ENCODE results near the gene DNMT1.
"Not testable (repeated sequence)": the region's sequence is repeated elsewhere in the genome, so short reads cannot be mapped to it uniquely, and the experiment has no call there.

DNMT1 gene

DNA sequence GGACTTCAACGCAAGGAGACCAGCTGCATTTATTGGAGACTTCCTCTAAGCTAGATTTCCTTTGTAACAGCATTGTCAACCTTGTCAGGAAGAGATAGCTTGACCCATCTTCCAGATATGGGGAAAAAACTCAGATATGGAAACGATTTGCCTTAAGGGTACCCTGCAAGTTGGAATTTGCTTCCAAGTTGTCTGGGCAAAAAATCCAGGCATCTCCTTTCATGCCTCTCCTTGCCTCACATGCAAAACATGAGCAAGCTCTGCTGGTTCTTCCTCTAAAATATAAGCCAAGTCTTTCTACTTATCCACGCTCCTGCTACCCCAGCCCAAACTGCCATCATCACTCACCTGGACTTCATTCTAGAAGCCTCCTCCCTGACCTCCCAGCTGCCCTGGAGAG is 6.4 kb upstream of the DNMT1 start:
- Mint-ChIP-seq H3K4me3 (no peak overlapping the region), H3K27me3 (no peaks in the 10 kb centered on the region), H3K9me3 (no peaks in the 10 kb centered on the region), H3K36me3 (no peaks in the 10 kb centered on the region), H3K27ac (no peak overlapping the region), H3K4me1 (peaks cover 14% of the 10 kb centered on the region)

DNA sequence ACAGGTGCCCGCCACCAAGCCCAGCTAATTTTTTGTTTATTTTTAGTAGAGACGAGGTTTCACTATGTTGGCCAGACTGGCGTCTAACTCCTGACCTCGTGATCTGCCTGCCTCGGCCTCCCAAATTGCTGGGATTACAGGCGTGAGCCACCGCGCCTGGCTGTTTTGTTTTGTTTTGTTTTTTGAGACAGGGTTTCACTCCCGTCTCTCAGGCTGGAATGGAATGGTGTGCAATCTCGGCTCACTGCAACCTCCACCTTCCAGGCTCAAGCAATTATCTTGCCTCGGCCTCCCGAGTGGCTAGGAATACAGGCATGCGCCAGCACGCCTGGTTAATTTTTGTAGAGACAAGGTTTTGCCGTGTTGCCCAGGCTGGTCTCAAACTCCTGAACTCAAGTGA is 5.3 kb upstream of the DNMT1 start:
- not testable (repeated sequence) for H3K36me3 Mint-ChIP-seq, H3K27ac Mint-ChIP-seq, H3K4me3 Mint-ChIP-seq, H3K27me3 Mint-ChIP-seq, H3K9me3 Mint-ChIP-seq
- H3K4me1 Mint-ChIP-seq: peaks cover 17% of the 10 kb centered on the region

DNA sequence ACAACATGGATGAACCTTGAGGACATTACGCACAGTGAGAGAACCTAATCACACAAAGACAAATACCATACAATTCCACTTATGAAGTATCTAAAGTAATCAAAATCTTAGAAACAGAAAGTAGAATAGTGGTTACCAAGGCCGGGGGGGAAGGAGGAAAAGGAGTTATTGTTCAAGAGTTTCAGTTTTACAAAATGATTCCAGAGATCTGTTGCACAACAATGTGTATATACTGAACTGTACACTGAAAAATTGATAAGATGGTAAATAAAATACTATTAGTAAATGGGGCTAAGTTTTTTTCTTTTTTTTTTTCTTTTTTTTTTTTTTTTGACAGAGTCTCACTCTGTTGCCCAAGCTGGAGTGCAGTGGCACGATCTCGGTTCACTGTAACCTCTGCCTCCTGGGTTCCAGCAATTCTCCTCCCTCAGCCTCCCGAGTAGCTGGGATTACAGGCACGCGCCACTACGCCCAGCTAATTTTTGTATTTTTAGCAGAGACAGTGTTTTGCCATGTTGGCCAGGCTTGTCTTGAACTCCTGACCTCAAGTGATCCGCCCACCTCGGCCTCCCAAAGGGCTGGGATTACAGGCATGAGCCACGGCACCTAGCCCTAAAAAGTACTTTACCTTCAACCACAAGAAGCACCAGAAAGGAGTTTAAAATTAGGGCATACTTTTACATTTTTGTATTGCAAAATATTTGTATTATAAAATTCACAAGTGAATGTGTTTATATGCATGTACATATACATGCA is 4.3 kb upstream of the DNMT1 start:
- Mint-ChIP-seq H3K27ac (peak overlapping the region; percentile 19), H3K4me1 (peaks cover 17% of the 10 kb centered on the region), H3K4me3 (peak overlapping the region; percentile 28)
- not testable (repeated sequence) for H3K36me3 Mint-ChIP-seq, H3K9me3 Mint-ChIP-seq, H3K27me3 Mint-ChIP-seq

DNA sequence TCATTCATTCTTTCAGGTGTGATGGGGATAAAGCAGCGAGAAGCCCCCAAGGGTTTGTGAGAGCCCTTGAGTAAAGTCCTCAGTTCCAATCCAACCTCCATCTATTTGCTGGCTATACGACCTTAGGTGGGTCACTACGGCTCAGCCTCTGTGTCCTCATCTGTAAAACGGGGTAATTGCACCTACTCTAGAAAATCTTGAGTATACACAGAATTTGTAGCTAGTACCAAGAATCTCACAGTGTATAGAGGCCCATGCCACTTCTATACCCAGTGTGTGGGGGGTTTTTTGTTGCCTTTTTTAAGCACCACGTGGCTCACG is 406 bp upstream of the DNMT1 start:
- Mint-ChIP-seq H3K4me1 (peaks cover 34% of the 10 kb centered on the region), H3K9me3 (no peaks in the 10 kb centered on the region), H3K27ac (peak overlapping the region; percentile 90), H3K4me3 (peak overlapping the region; percentile 98), H3K36me3 (peaks cover 7% of the 10 kb centered on the region), H3K27me3 (no peaks in the 10 kb centered on the region)

DNA sequence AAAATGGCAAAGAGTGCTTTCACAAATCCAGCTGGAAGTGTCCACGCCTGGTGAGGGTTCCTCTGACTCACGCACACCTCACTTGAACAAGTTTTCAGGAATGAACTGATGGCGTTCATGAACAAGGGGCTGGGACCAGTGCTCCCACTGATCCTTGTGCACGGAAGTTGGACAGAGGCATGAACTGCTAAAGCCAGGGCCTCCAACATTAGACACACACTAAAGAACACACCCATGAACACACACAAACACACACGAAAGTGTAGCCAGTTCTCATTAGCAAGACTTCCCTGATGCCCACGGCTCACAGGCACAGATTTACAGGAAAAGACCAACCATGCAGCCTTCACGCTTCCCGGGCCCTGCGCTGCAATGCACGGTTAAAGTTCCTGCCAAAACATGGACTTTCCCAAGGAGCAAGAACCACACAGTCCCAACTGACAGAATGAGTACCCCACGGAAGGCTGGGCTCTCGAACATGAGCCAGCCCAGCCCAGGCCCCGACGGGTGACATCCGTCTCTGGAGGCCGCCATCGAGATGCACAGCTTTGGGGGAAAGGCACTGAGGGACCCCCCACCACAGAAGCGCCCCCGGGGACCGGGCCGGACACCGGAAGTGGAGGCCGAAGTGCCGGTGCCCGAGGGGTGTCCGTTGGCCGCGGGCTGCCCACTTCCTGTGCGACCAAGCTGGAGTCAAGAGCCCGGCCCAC is 808 bp downstream of the DNMT1 start:
- H3K9me3 Mint-ChIP-seq: no peaks in the 10 kb centered on the region
- no peaks in the 10 kb centered on the region for H3K27me3 Mint-ChIP-seq
- H3K4me1 Mint-ChIP-seq: peaks cover 38% of the 10 kb centered on the region
- H3K4me3 Mint-ChIP-seq: peak overlapping the region; percentile 98
- H3K36me3 Mint-ChIP-seq: peaks cover 13% of the 10 kb centered on the region
- H3K27ac Mint-ChIP-seq: peak overlapping the region; percentile 96

DNA sequence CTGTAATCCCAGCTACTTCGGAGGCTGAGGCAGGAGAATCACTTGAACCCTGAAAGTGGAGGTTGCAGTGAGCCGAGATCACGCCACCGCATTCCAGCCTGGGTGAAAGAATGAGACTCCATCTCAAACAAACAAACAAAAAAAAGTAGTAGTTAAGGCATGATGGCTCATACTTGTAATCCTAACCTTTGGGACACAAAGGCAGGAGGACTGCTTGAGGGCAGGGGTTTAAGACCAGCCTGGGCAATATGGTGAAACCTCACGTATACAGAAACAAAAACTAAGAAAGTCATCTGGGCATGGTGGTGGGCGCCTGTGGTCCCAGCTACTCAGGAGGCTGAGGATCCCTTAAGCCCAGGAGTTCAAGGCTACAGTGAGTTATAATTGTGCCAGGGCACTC is 1.8 kb downstream of the DNMT1 start:
- Mint-ChIP-seq H3K9me3 (no peaks in the 10 kb centered on the region), H3K4me3 (peak overlapping the region; percentile 98), H3K27ac (no peak overlapping the region), H3K36me3 (peaks cover 13% of the 10 kb centered on the region), H3K27me3 (no peaks in the 10 kb centered on the region), H3K4me1 (peaks cover 40% of the 10 kb centered on the region)

DNA sequence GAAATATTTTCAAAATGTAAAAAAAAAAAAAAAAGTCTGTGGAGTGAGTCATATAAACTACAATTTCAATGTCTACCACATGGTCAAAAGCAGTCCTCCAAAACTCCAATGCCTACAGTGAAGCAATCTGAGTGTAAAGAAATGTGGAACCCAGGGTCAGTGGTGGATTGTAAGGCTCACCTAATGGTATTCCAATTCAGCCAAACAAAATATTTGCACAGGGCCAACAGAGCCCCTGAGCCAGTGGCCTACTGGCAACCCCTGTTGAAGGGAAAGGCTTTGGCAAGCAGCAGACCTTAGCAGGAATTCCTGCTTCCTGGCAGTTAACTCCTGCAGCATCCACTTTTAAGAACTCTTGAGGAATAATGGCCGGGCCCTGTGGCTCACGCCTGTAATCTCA is 3.4 kb downstream of the DNMT1 start:
- Mint-ChIP-seq H3K27ac (no peak overlapping the region), H3K9me3 (no peaks in the 10 kb centered on the region), H3K36me3 (peaks cover 13% of the 10 kb centered on the region), H3K4me3 (peak overlapping the region; percentile 19), H3K4me1 (peaks cover 48% of the 10 kb centered on the region), H3K27me3 (no peaks in the 10 kb centered on the region)

DNA sequence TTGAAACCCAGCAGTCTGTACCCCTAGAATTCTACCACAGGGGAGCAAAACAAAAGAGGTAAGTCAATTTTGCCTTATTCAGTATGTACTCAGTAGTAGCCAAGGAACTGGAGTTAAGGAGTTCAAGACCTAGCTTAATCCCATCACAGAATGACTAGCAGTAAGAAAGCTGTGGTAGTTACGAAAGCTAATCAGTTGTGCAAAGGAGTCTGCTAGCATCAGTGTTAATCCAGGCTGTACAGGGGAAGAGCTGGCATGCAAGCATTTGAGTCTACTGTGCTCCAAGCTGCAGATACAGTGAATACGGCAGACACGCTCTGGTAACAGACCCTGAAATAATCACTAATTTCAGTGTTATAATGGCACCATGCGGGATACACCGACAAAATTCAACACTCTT is 4.7 kb downstream of the DNMT1 start:
- Mint-ChIP-seq H3K27me3 (no peaks in the 10 kb centered on the region), H3K27ac (no peak overlapping the region), H3K36me3 (peaks cover 13% of the 10 kb centered on the region), H3K9me3 (no peaks in the 10 kb centered on the region), H3K4me1 (peaks cover 49% of the 10 kb centered on the region), H3K4me3 (no peak overlapping the region)

DNA sequence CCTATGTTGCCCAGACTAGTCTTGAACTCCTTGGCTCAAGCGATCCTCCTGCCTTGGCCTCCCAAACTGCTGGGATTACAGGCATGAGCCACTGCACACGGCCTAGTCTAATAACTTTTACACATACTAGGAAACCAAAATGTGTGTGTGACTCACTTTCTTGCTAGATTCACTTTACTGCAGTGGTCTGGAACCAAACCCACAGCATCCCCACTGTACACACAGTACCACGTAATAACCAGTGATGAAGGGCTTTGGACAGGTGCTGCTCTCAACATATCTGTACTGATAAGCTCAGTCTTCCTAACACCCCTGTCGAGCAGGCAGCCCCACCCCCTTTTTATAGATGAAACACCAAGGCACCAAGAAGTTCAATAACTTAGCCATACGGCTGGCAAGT is 5.1 kb downstream of the DNMT1 start:
- peaks cover 13% of the 10 kb centered on the region for H3K36me3 Mint-ChIP-seq

DNA sequence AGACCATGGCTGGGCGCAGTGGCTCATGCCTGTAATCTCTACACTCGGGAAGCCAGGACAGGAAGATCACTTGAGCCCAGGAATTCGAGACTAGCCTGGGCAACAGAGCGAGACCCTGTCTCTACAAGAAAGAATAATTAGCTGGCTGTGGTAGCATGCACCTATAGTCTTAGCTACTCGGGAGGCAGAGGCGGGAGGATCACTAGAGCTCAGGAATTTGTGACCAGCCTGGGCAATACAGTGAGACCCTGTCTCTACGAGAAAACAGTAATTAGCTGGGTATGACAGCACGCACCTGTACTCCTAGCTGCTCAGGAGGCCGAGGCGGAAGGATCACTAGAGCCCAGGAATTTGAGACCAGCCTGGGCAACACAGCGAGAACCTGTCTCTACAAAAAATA is 7.4 kb downstream of the DNMT1 start:
- no peaks in the 10 kb centered on the region for H3K27me3 Mint-ChIP-seq
- H3K4me1 Mint-ChIP-seq: peaks cover 44% of the 10 kb centered on the region
- H3K27ac Mint-ChIP-seq: no peak overlapping the region
- no peak overlapping the region for H3K4me3 Mint-ChIP-seq
- H3K9me3 Mint-ChIP-seq: no peaks in the 10 kb centered on the region
- peaks cover 6% of the 10 kb centered on the region for H3K36me3 Mint-ChIP-seq

More for the DNA sequence above, 5.1 kb downstream of the DNMT1 start:
- no peaks in the 10 kb centered on the region for H3K9me3 Mint-ChIP-seq
- peak overlapping the region; percentile 79 for H3K27ac Mint-ChIP-seq
- no peak overlapping the region for H3K4me3 Mint-ChIP-seq
- H3K4me1 Mint-ChIP-seq: peaks cover 49% of the 10 kb centered on the region
- H3K27me3 Mint-ChIP-seq: no peaks in the 10 kb centered on the region

DNA sequence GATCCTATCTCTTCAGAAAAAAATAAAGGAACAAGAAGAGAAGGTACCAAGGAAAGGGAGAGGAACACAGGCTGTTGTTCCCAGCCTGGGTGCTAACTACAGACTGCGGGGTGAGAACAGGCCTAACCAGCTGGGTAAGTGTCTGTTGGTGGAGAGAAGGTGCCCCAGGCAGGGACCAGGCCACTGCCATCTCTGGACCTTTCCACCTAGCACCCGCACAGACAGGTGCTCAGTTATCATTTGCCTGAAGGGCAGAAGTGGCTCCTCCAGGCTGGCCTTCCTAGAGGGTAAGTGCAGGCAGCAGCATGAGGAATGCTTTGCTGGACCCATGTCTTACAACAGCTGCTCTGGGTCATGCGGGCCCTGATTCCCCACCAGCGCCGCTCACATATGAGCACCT is 10.1 kb downstream of the DNMT1 start:
- Mint-ChIP-seq H3K9me3 (no peaks in the 10 kb centered on the region), H3K27ac (no peak overlapping the region), H3K27me3 (no peaks in the 10 kb centered on the region), H3K36me3 (peaks cover 5% of the 10 kb centered on the region), H3K4me3 (no peak overlapping the region), H3K4me1 (peaks cover 35% of the 10 kb centered on the region)

DNA sequence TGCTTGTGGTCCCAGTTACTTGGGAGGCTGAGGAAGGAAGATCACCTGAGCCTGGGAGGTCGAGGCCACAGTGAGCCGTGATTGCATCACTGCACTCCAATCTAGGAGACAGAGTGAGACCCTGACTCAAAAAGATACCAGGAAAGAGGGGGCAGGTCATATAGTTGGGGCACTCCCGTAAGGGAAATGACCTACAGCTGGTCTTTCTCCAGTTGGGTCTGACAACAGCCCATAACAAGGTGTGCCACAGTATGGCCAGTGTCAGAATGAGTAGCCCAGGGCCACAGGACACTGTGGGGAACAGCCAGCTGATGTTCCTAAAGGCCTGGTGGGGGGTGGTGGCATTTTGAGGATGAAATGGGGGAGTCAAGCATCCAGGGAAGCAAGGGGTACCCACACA is 10.8 kb downstream of the DNMT1 start:
- Mint-ChIP-seq H3K9me3 (no peaks in the 10 kb centered on the region), H3K4me1 (peaks cover 33% of the 10 kb centered on the region), H3K4me3 (no peak overlapping the region), H3K27ac (peak overlapping the region; percentile 46), H3K36me3 (peaks cover 3% of the 10 kb centered on the region), H3K27me3 (no peaks in the 10 kb centered on the region)

DNA sequence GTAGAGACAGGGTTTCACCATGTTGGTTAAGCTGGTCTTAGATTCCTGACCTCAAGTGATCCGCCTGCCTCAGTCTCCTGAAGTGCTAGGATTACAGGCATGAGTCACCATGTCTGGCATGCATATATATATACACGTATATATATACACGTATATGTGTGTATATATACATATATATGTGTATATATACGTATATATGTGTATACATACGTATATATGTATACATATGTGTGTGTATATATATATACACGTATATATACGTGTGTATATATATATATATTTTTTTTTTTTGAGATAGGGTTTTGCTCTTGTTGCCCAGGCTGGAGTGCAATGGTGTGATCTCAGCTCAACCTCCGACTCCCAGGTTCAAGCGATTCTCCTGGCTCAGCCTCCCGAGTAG is 11.9 kb downstream of the DNMT1 start:
- H3K9me3 Mint-ChIP-seq: no peaks in the 10 kb centered on the region
- H3K27ac Mint-ChIP-seq: no peak overlapping the region
- H3K4me3 Mint-ChIP-seq: no peak overlapping the region
- peaks cover 26% of the 10 kb centered on the region for H3K4me1 Mint-ChIP-seq
- H3K36me3 Mint-ChIP-seq: peaks cover 3% of the 10 kb centered on the region
- no peaks in the 10 kb centered on the region for H3K27me3 Mint-ChIP-seq

DNA sequence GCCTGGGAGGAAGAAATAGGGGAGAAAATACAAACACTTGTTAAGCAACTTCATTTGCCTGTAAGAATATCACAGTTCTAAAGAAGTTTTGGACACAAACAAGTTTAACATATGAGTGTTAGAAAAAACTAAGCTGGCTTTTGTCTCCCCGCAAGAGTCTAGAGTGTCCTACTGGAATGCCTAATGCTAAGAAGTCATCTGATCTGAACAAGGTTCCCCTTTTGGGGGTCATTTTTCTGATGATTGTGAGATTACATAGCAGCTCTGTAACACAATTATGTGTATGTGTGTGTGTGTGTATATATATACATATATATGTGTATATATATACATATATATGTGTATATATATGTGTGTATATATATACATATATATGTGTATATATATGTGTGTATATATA is 12.7 kb downstream of the DNMT1 start:
- Mint-ChIP-seq H3K4me3 (no peak overlapping the region), H3K4me1 (peaks cover 18% of the 10 kb centered on the region), H3K9me3 (no peaks in the 10 kb centered on the region), H3K27me3 (no peaks in the 10 kb centered on the region), H3K36me3 (peaks cover 4% of the 10 kb centered on the region), H3K27ac (no peak overlapping the region)

DNA sequence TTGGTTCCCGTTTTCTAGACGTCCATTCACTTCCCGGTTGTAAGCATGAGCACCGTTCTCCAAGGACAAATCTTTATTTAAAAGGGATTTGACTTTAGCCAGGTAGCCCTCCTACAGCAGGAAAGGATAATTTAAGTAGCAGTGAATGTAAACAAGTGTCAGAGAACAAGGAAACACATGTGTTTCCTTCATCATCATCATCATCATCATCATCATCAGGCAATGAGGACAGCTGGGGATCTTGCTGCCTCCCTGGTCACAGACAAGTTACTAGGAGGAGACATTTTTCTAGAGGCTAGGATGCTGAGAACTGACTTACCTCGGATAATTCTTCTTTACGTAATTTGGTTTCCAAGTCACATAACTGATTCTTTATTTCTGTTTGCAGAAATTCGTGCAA is 14.3 kb downstream of the DNMT1 start:
- Mint-ChIP-seq H3K4me1 (peaks cover 8% of the 10 kb centered on the region), H3K27me3 (no peaks in the 10 kb centered on the region), H3K4me3 (no peak overlapping the region), H3K9me3 (no peaks in the 10 kb centered on the region), H3K27ac (no peak overlapping the region), H3K36me3 (peaks cover 14% of the 10 kb centered on the region)

DNA sequence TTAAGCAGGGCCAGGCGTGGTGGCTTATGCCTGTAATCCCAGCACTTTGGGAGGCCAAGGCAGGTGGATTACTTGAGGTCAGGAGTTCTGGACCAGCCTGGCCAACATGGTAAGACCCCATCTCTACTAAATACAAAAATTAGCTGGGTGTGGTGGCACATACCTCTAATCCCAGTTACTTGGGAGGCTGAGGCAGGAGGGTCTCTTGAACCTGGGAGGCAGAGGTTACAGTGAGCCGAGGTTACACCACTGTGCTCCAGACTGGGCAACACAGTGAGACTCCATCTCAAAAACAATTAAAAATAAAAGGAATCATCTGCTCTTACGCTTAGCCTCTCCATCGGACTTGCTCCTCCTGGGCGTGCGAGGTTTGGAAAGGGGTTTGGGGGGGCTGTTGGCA is 14.7 kb downstream of the DNMT1 start:
- H3K4me1 Mint-ChIP-seq, H3K27me3 Mint-ChIP-seq, H3K4me3 Mint-ChIP-seq, H3K27ac Mint-ChIP-seq, H3K9me3 Mint-ChIP-seq: not testable (repeated sequence)
- peaks cover 16% of the 10 kb centered on the region for H3K36me3 Mint-ChIP-seq

DNA sequence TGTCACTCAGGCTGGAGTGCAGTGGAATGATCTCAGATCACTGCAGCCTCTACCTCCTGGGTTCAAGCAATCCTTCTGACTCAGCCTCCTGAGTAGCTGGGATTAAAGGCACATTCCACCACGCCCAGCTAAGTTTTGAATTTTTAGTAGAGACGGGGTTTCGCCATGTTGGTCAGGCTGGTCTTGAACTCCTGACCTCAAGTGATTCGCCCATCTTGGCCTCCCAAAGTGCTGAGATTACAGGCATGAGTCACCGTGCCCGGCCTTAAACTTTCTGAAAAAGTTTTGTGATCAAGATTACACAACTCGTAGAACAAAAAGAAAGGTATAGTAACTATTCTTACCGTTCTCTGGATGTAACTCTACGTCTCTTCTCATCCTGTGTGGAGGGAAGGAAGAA is 21.2 kb downstream of the DNMT1 start:
- no peaks in the 10 kb centered on the region for H3K9me3 Mint-ChIP-seq
- peaks cover 17% of the 10 kb centered on the region for H3K36me3 Mint-ChIP-seq
- H3K27me3 Mint-ChIP-seq: no peaks in the 10 kb centered on the region
- peaks cover 5% of the 10 kb centered on the region for H3K4me1 Mint-ChIP-seq
- no peak overlapping the region for H3K27ac Mint-ChIP-seq
- H3K4me3 Mint-ChIP-seq: no peak overlapping the region

All from activated naive CD4-positive, alpha-beta T cell treated with anti-CD3 and anti-CD28 coated beads, Interleukin-2, amount 50 U/mL, for 24 hours (primary cell).